ENCODE results near the gene SH2D6.
"Not testable (repeated sequence)": the region's sequence is repeated elsewhere in the genome, so short reads cannot be mapped to it uniquely, and the experiment has no call there.

SH2D6 gene

GRCh38 chr2:85398426-85399182 is 19.9 kb upstream of the SH2D6 start:
- DNase-seq = no peak

DNA sequence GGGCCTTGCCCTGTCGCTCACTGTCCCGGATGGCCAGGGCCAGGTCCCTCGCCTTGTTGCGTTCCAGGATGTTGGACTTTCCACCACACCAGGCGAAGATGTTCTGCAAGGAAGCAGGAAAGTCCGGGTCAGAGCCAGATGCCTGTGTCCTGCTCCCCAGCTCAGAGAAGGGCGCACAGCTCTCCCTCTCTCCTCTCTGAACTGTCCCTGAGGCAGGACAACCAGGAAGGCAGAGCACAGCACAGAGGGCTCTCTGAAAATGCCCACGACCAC is 19.4 kb upstream of the SH2D6 start:
- DNase-seq = no peak

- no peak for DNase-seq
Observed at GRCh38 chr2:85400023-85400422, 18.5 kb upstream of the SH2D6 start.

DNA sequence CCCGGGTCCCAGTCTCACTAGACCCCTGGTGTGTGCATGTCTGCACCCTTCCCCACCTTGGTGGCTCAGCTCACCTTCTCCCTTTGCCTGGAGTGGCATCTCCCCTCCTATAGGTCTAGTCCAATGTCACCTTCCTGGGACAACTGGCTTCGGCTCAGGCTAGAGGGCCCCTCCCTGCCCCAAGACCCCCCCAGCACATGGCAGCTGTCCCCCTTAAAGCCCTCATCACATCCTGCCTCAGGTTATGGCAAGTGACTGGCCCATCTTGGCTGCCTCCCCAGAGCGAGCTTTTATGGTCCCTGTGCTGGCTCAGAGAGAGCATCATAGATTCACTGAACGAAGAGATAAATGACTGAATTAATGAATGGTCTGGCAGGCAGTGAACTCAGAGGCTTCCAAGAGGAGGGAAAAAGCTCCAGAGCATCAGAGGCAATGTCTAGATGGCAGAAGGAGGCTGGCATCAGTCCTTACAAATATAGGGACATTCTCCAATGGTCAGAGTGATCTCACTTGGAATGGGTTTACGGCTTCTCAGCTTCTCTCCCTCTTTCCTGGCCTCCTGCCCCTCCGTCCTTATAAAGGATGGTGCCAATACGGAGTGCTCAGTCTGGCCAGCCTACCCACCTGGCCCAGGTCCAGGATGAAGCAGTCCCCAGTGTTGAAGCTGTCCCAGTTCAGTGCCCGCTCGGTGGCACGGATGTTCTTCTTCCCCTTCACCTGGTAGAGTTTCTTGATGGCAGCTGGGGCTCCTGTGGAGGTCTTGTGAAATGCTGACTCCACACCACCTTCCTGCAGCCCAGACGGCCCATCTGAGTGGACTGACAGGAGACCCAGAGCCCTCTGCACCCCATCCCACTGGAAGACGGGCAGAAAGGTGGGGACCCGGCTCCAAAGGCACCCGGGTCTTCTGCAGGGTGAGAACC is 17.7 kb upstream of the SH2D6 start:
- DNase-seq = no peak

- DNase-seq = no peak
Observed at GRCh38 chr2:85401464-85401805, 17.1 kb upstream of the SH2D6 start.

- no peak for DNase-seq
Observed at GRCh38 chr2:85401844-85402243, 16.7 kb upstream of the SH2D6 start.

DNA sequence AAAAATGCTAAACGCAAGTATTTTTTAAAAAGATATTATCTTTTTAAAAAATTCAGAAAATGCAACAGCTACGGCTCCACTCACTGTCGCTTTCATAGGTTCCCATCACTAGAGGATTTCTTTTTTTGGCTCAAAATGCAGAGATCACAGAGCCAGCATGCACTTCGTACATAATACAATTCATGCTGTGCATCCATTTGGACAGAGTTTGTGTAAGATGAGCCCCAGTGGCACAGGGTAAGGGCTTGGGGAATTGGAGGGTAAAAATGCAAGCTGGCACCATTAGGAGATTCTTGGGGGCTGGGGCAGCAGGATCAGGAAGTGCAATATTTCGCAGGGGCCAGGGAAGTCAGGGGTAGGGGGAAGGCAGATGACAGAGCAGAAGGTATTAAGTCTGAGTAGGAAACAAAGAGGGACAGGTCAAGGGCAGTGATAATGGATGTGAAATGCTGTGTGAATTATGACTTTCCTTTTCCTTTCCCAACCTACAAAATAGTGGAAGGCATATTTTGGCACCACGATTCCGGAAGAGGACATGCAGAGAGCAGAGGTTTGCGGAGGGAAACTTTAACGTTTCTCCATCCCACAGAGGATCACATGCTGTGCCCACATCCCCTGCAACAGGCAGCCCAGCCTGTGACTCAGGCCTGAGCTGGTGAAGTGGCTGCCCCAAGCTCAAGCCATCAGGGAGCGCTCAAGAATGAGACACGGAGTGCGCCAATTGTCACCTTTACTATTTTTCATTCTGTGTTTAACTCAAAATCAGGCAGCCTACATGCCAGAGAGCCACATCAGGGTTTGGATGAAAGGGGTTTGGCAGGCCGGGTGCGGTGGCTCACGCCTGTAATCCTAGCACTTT is 13.1 kb upstream of the SH2D6 start:
- no peak for DNase-seq

DNA sequence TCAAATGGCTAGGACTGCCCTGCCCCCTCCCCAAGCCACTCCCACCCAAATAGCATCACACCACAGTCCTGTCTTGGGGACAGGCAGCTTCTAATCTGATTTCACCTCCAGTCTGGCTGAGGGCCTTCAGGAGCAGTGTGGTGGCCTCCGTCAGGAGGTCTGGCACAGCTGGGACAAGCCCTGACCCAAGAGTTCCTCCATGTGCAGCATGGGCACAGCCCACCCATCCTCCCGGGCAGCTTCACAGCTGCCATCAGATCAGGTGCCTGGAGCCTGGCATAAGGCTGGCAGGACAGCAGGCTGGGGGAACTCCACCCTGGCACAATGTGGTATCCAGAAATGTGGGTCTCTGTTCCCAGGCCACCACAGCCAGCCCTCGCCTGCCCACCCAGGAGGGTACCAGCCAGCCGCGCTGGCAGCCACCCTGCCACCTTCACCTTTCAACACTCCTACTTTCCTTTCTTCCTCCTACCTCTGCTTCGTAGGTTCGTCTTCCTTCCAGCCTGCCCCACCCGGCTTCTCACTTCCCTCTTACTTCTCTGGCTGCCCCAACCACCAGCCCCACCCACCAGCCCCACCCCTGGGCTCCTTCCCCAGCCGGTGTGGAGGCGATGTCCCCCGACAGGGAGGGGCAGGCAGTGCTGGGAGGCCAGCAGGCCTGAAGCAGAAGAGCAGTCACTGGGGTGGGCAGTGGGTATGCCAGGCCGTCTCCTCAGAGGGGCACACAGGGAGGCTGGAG is 8.5 kb upstream of the SH2D6 start, which contains the start of gene CAPG:
Gene CAPG (minus strand): TSS at position 522 of the 739 bp plus-strand sequence. CDS start 8,221 bp downstream, outside the sequence.
- DNase-seq = no peak

- DNase-seq = no peak
Observed at GRCh38 chr2:85410584-85411404, 7.7 kb upstream of the SH2D6 start.

DNA sequence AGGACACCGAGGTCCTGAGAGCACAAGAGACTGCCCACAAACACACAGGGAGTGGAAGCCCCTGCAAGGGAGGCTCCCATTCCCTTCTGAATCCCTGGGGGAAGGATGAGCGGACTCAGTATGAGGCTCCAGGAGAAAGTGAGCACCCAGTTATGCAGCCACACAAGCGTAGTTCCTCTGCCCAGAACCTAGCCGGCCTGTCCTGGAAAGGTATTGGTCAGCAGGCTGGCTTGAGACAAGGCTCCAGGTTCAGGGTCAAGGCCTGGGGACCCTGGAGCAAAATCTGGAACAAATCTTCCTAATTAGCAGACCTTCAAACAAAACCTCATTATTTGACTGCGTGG is 7.1 kb upstream of the SH2D6 start:
- no peak for DNase-seq

DNA sequence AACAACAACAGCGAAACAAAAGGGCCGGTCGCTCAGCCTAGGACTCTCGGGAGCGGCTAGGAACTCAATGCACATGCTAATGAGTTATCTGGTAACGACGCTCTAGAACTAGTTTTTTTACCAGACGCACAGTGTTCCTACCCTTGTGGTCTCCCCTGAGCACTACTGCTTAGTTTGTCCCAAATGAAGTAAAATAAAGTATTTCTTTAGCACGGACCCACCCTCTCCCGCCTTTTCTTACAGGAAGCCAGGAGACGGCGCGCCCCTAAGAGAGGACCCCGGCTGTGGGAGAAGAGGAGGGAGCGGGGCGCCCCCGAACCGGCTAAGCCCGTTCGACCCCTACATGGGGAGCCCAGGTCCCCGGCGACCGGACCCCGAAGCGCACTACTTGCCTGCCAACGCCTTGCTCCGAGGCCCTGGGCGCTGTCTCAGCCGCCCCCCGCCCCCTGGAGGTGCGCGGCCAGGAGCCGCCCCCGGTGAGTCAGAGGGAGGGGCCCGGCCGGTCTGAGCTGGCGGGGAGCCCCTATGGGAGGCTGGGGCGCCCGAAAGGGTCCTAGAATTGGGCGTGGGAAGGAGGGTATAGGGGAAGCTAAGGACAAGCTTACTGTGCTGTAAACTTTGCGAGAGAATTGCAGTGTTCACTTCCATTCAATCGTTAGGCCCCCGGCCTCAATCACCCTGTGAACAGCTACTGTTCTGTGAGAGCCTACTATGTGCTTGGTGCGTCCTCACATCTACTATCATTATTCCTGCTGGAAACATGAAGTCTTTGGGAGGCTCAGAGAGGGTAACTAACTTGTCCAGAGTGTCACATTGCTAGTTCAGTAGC is 4.7 kb upstream of the SH2D6 start:
- DNase-seq = no peak

DNA sequence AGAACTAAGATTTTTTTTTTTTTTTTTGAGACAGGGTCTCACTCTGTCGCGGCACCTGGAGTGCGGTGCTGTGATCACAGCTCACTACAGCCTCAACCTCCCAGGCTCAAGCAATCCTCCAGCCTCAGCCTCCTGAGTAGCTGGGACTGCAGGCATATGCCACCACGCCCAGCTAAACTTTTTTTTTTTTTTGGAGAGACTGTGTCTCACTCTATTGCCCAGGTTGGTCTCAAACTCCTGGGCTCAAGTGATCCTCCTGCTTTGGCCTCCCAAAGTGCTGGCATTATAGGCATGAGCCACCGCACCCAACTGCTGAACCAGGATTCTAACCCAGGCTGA is 4.1 kb upstream of the SH2D6 start:
- not testable (repeated sequence) for DNase-seq

GRCh38 chr2:85414761-85415553 is 3.6 kb upstream of the SH2D6 start:
- no peak for DNase-seq

DNA sequence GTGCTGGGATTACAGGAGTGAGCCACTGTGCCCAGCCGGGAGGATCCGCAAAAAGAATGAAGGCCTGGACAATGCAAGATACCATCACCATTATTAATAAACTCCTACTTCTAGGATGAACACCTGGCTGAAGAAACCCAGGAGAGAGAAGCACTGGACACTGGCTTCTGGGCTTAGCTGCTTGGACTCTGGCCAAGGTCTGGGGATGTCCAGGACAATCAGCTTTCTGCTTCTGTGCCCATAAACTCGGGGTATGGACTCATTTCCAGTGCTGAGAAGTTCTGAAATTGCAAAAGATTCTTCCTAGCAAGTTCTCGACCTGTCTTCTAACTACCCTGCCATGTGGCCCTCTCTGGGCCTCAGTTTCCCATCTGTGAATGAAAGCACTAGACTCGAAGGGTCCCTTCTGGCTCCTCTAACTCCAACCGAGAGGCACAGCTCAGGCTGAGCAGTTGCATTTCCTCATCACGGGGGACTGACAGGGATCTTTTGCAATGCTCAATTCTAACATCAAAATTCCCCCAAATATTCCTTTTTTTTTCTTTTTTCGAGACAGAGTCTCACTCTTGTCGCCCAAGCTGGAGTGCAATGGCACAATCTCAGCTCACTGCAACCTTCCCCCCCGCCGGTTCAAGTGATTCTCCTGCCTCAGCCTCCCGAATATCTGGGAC is 2.4 kb upstream of the SH2D6 start:
- DNase-seq = no peak

DNA sequence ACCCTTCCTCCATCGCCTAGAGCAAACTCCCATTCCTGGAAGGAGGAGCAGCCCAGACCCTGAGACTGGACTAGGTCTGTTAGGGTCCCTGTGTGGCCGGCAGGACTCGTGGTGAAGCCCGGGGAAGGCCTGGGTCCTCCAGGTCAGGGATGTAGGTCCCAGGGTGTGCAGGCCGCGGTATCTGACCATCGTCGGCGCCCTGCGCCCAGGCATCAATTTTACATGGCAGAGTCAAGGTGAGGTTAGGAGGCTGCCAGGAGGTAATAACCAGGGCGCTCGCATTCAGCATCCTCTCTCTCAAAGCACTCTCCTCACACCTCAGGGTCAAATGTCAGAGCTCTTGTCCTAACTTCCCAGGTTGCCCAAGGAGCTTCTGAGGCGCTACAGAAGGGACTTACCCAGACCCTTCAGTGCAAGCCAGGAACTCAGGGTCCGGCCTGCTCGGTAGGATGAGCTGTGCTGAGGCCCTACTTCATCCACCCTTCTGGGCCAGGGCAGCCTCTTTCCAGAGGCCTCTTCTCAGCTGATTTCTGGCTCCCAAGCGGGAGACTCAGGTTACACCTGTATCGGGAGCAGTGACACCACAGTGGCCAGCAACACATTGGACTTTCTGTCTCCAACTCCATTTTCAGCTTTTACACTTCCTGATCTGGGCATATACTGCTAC is 628 bp downstream of the SH2D6 start:
- DNase-seq = no peak

DNA sequence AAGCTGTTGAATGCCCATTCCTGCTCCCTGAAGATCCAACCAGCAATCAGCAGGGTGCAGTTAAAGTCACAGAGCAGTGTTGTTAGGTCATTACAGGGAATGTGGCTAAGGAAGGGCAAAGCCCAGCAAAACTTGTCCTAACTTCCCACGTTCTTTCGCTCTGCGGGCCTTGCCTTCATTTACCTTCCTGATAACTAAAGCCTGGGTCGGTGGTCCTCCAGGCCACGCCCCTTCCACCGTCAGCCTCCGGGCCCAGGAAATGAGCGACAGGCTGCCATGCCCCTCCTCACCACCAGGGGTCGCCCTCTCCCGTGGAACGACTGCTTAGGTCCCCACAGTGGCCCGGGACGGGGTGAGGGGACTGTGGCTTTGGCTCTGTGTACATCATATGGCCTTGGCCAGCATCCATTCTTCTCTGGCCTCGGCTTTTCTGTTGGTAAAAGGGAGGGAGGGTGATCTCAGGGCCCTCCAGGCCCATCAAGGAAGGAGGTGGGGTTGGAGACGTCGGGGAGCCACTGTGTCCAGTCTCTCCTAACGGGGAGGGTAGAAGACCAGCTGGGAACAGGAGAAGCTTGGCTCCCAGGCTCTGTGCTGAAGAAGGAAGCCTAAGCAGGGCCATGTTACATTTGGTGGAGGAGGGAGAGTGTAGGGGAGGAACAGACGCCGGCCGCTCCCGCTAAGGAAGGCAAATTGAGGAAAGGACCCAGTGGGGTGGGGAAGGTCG is 2.2 kb downstream of the SH2D6 start:
- DNase-seq = peak; percentile 75 to 90

- DNase-seq = no peak
Observed at GRCh38 chr2:85421260-85422071, 3.0 kb downstream of the SH2D6 start.
